ENCODE measurements around the gene TFEC.

DNA sequence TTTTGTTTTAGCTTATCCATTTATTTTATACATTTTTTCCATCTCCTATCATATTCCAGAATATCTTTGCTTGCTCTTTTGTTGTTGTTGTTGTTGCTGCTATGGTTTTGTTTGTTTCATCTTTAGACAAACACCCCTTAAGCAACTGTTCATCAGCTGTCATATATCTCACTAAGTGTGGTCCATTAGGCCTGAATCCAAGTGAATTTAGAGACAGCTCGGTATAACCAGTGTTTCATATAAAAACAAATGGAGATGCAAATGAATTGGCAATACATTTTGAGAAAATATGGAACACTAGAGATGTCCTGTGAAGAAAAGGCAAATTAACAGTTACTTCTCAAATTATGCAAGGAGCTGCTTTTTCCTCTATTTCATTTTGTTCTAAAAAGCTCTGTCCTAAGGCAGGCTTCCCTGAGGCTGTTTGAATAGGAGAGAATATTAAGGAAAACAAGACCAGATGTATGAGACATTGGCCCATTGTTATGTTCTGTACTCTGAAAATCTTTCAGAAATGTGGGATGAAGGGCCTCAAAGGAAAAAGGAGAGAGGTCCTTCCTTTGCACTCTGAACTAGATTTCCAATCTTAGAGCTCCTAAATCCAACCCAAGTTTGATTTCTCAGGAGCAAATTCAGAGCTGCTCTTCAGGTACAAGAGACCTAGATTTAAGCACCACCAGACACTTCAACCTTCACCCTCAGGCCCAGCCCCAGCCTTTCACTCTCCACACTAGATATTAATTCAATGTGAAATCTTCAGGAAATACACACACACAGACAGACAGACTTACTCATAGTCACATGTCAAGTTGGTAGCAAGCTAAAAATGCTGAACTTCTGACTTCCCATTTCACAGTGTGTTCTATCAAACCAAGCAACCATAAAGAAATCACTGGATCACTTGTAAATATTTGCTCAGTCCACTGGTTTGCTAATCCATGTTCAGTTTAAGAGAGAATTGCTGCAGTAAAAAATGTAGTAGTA is 5.4 kb downstream of the TFEC start:
- TF ChIP-seq, protein P1, sequence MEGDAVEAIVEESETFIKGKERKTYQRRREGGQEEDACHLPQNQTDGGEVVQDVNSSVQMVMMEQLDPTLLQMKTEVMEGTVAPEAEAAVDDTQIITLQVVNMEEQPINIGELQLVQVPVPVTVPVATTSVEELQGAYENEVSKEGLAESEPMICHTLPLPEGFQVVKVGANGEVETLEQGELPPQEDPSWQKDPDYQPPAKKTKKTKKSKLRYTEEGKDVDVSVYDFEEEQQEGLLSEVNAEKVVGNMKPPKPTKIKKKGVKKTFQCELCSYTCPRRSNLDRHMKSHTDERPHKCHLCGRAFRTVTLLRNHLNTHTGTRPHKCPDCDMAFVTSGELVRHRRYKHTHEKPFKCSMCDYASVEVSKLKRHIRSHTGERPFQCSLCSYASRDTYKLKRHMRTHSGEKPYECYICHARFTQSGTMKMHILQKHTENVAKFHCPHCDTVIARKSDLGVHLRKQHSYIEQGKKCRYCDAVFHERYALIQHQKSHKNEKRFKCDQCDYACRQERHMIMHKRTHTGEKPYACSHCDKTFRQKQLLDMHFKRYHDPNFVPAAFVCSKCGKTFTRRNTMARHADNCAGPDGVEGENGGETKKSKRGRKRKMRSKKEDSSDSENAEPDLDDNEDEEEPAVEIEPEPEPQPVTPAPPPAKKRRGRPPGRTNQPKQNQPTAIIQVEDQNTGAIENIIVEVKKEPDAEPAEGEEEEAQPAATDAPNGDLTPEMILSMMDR (IDR thresholded peaks at IDR 0.05; ENCODE audit: low read depth, low read length, missing input control) = no peak
- TF ChIP-seq, protein P2, sequence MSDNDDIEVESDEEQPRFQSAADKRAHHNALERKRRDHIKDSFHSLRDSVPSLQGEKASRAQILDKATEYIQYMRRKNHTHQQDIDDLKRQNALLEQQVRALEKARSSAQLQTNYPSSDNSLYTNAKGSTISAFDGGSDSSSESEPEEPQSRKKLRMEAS (IDR thresholded peaks at IDR 0.05) = no peak

Data from liver (tissue), 2 donors.